Activated naive CD4-positive, alpha-beta T cell treated with anti-CD3 and anti-CD28 coated beads for 36 hours (primary cell): Measurements from ENCODE around the gene PLRG1. TPM values are rescaled to one million over a fixed set of nuclear protein-coding genes. Genes with fewer than 3 reads are reported as not detected.

Source experiments
- CTCF ChIA-PET: fragments of 350-600 bp; sonication (Branson Sonifier 250); formaldehyde crosslinking; loops from one replicate; lab custom pipeline; 2021; ENCODE audit warnings: antibody characterized with exemption; lab: Charles Lee
- DNase-seq: peaks from one replicate; pipeline ENCODE4 v3.0.0-alpha.2; 2020
- H3K27ac Mint-ChIP-seq: one replicate; pipeline ENCODE4 v1.8.0; 2021; ENCODE audit warnings: mild to moderate bottlenecking, mixed read lengths
- H3K27me3 Mint-ChIP-seq: one replicate; pipeline ENCODE4 v1.8.0; 2021; ENCODE audit warnings: low read depth, mixed read lengths
- H3K36me3 Mint-ChIP-seq: one replicate; pipeline ENCODE4 v1.8.0; 2021; ENCODE audit warnings: low read depth, mixed read lengths
- H3K4me1 Mint-ChIP-seq: one replicate; pipeline ENCODE4 v1.8.0; 2021; ENCODE audit warnings: low read depth, mixed read lengths
- H3K4me3 Mint-ChIP-seq: one replicate; pipeline ENCODE4 v1.8.0; 2021; ENCODE audit warnings: mild to moderate bottlenecking, moderate library complexity, mixed read lengths
- H3K9me3 Mint-ChIP-seq: one replicate; pipeline ENCODE4 v1.8.0; 2021; ENCODE audit warnings: mixed read lengths
- intact Hi-C: fragments of 100-400 bp; cut with micrococcal nuclease; formaldehyde crosslinking; loops from one replicate; pipeline ENCODE4 v1.15.1; 2023
- total RNA-seq, 2 experiments: library from RNA; stranded (reverse); gene quantifications; one replicate each; pipeline ENCODE4 v1.2.3, GENCODE V29; 2021

Gene PLRG1
- total RNA-seq, 2 experiments from 2014 or later: 113 to 116 TPM

- intact Hi-C loops: no loop called here
- H3K9me3 Mint-ChIP-seq: no peaks in the 10 kb centered on the region
- no peak overlapping the region for H3K4me3 Mint-ChIP-seq
- DNase-seq: no peak
- H3K27ac Mint-ChIP-seq: no peak overlapping the region
- H3K27me3 Mint-ChIP-seq: no peaks in the 10 kb centered on the region
- H3K4me1 Mint-ChIP-seq: peaks cover 3% of the 10 kb centered on the region
- CTCF ChIA-PET: interaction anchor here (1.6 kb wide), 1 partner anchor 79 kb away, joined by 4 read pairs; no protein-coding TSS in a partner anchor
- peaks cover 42% of the 10 kb centered on the region for H3K36me3 Mint-ChIP-seq
These were observed 7.8 kb downstream of the PLRG1 start for GRCh38 chr4:154542271-154542879.

- H3K4me1 Mint-ChIP-seq: no peaks in the 10 kb centered on the region
- H3K4me3 Mint-ChIP-seq: no peak overlapping the region
- CTCF ChIA-PET: no interaction called here
- no peaks in the 10 kb centered on the region for H3K27me3 Mint-ChIP-seq
- intact Hi-C loops: no loop called here
- no peaks in the 10 kb centered on the region for H3K9me3 Mint-ChIP-seq
- H3K27ac Mint-ChIP-seq: no peak overlapping the region
- H3K36me3 Mint-ChIP-seq: peaks cover 10% of the 10 kb centered on the region
- DNase-seq: no peak
These were observed 15.9 kb downstream of the PLRG1 start for GRCh38 chr4:154534296-154534695.

- intact Hi-C loops: no loop called here
- CTCF ChIA-PET: interaction anchor here (0.7 to 1.3 kb wide), 3 partner anchors 16 to 267 kb away, joined by 3 to 4 read pairs (median 4); no protein-coding TSS in a partner anchor
- Mint-ChIP-seq H3K36me3 (no peaks in the 10 kb centered on the region), H3K27ac (no peak overlapping the region), H3K4me3 (no peak overlapping the region), H3K27me3 (peaks cover 4% of the 10 kb centered on the region), H3K4me1 (no peaks in the 10 kb centered on the region), H3K9me3 (no peaks in the 10 kb centered on the region)
- no peak for DNase-seq
These were observed 20.3 kb downstream of the PLRG1 start for GRCh38 chr4:154529728-154530519.

GRCh38 chr4:154528869-154529268, 21.3 kb downstream of the PLRG1 start:
- Mint-ChIP-seq H3K27me3 (peaks cover 9% of the 10 kb centered on the region), H3K4me3 (no peak overlapping the region), H3K27ac (no peak overlapping the region), H3K36me3 (no peaks in the 10 kb centered on the region), H3K9me3 (no peaks in the 10 kb centered on the region), H3K4me1 (no peaks in the 10 kb centered on the region)
- no peak for DNase-seq
- CTCF ChIA-PET: interaction anchor here (1.1 kb wide), 2 partner anchors 15 to 19 kb away, joined by 3 to 4 read pairs; no protein-coding TSS in a partner anchor
- intact Hi-C loops: no loop called here

GRCh38 chr4:154527308-154527707, 22.9 kb downstream of the PLRG1 start:
- Mint-ChIP-seq H3K4me1 (no peaks in the 10 kb centered on the region), H3K27me3 (peaks cover 11% of the 10 kb centered on the region), H3K4me3 (no peak overlapping the region), H3K27ac (no peak overlapping the region), H3K36me3 (no peaks in the 10 kb centered on the region), H3K9me3 (no peaks in the 10 kb centered on the region)
- CTCF ChIA-PET: no interaction called here
- no peak for DNase-seq
- intact Hi-C loops: no loop called here

- Mint-ChIP-seq H3K27me3 (peaks cover 11% of the 10 kb centered on the region), H3K27ac (no peak overlapping the region), H3K4me1 (no peaks in the 10 kb centered on the region), H3K36me3 (no peaks in the 10 kb centered on the region), H3K4me3 (no peak overlapping the region), H3K9me3 (no peaks in the 10 kb centered on the region)
- no peak for DNase-seq
- intact Hi-C loops: no loop called here
- CTCF ChIA-PET: no interaction called here
These were observed 24.0 kb downstream of the PLRG1 start for GRCh38 chr4:154526151-154526550.

- intact Hi-C loops: no loop called here
- no peaks in the 10 kb centered on the region for H3K9me3 Mint-ChIP-seq
- CTCF ChIA-PET: interaction anchor here (0.7 kb wide), 1 partner anchor 38 kb away, joined by 3 read pairs; no protein-coding TSS in a partner anchor
- no peak for DNase-seq
- peaks cover 19% of the 10 kb centered on the region for H3K27me3 Mint-ChIP-seq
- no peak overlapping the region for H3K4me3 Mint-ChIP-seq
- H3K4me1 Mint-ChIP-seq: no peaks in the 10 kb centered on the region
- no peak overlapping the region for H3K27ac Mint-ChIP-seq
- no peaks in the 10 kb centered on the region for H3K36me3 Mint-ChIP-seq
These were observed 28.6 kb downstream of the PLRG1 start for GRCh38 chr4:154521607-154522006.

GRCh38 chr4:154519214-154519613, 31.0 kb downstream of the PLRG1 start:
- intact Hi-C loops: no loop called here
- no peak for DNase-seq
- H3K4me3 Mint-ChIP-seq: no peak overlapping the region
- no peaks in the 10 kb centered on the region for H3K4me1 Mint-ChIP-seq
- no peak overlapping the region for H3K27ac Mint-ChIP-seq
- H3K36me3 Mint-ChIP-seq: no peaks in the 10 kb centered on the region
- CTCF ChIA-PET: no interaction called here
- no peaks in the 10 kb centered on the region for H3K9me3 Mint-ChIP-seq
- H3K27me3 Mint-ChIP-seq: peaks cover 21% of the 10 kb centered on the region

- Mint-ChIP-seq H3K9me3 (no peaks in the 10 kb centered on the region), H3K36me3 (no peaks in the 10 kb centered on the region), H3K4me1 (no peaks in the 10 kb centered on the region), H3K27ac (no peak overlapping the region), H3K27me3 (peaks cover 20% of the 10 kb centered on the region), H3K4me3 (no peak overlapping the region)
- intact Hi-C loops: no loop called here
- CTCF ChIA-PET: interaction anchor here (1.1 kb wide), 1 partner anchor 10 kb away, joined by 3 read pairs; no protein-coding TSS in a partner anchor
- no peak for DNase-seq
These were observed 32.6 kb downstream of the PLRG1 start for GRCh38 chr4:154517591-154517990.

- Mint-ChIP-seq H3K4me1 (no peaks in the 10 kb centered on the region), H3K27me3 (peaks cover 22% of the 10 kb centered on the region), H3K36me3 (no peaks in the 10 kb centered on the region), H3K4me3 (no peak overlapping the region), H3K27ac (no peak overlapping the region), H3K9me3 (no peaks in the 10 kb centered on the region)
- CTCF ChIA-PET: interaction anchor here (1.1 to 1.3 kb wide), 2 partner anchors 9 to 13 kb away, joined by 3 to 7 read pairs; no protein-coding TSS in a partner anchor
- intact Hi-C loops: no loop called here
- no peak for DNase-seq
These were observed 33.7 kb downstream of the PLRG1 start for GRCh38 chr4:154516318-154517029.

- no peak for DNase-seq
- Mint-ChIP-seq H3K27me3 (peaks cover 22% of the 10 kb centered on the region), H3K27ac (no peak overlapping the region), H3K36me3 (no peaks in the 10 kb centered on the region), H3K4me1 (no peaks in the 10 kb centered on the region), H3K4me3 (no peak overlapping the region), H3K9me3 (no peaks in the 10 kb centered on the region)
- intact Hi-C loops: no loop called here
- CTCF ChIA-PET: no interaction called here
These were observed 38.2 kb downstream of the PLRG1 start for GRCh38 chr4:154511981-154512380.

- H3K36me3 Mint-ChIP-seq: no peaks in the 10 kb centered on the region
- H3K4me3 Mint-ChIP-seq: no peak overlapping the region
- CTCF ChIA-PET: no interaction called here
- peaks cover 22% of the 10 kb centered on the region for H3K27me3 Mint-ChIP-seq
- no peaks in the 10 kb centered on the region for H3K4me1 Mint-ChIP-seq
- intact Hi-C loops: no loop called here
- no peak overlapping the region for H3K27ac Mint-ChIP-seq
- no peak for DNase-seq
- H3K9me3 Mint-ChIP-seq: no peaks in the 10 kb centered on the region
These were observed 38.7 kb downstream of the PLRG1 start for GRCh38 chr4:154511548-154511947.
